HG03442 (cell line): Measurements from ENCODE around the gene MYB.
"Not testable (repeated sequence)": the region's sequence is repeated elsewhere in the genome, so short reads cannot be mapped to it uniquely, and the experiment has no call there.

Experiments
- ATAC-seq: cut with Tn5 transposase; IDR thresholded peaks from one replicate; pipeline ENCODE4 v1.9.1; 2021; ENCODE audit warnings: mild to moderate bottlenecking, moderate library complexity; ENCODE audit not compliant: unreplicated experiment

MYB gene

GRCh38 chr6:135163440-135163738, 17.7 kb upstream of the MYB start:
- peak; percentile 59 for ATAC-seq

GRCh38 chr6:135164387-135164786, 16.7 kb upstream of the MYB start:
- not testable (repeated sequence) for ATAC-seq

GRCh38 chr6:135165031-135165430, 16.1 kb upstream of the MYB start:
- ATAC-seq: no peak

GRCh38 chr6:135166515-135166914, 14.6 kb upstream of the MYB start:
- no peak for ATAC-seq

GRCh38 chr6:135167617-135168016, 13.5 kb upstream of the MYB start:
- no peak for ATAC-seq

GRCh38 chr6:135168766-135169165, 12.3 kb upstream of the MYB start:
- ATAC-seq: no peak

GRCh38 chr6:135170238-135170637, 10.9 kb upstream of the MYB start:
- no peak for ATAC-seq

GRCh38 chr6:135170849-135171248, 10.3 kb upstream of the MYB start:
- ATAC-seq: peak; percentile 54

- ATAC-seq: no peak
These were observed 7.7 kb upstream of the MYB start for GRCh38 chr6:135173242-135173988.

GRCh38 chr6:135173989-135174484, 7.1 kb upstream of the MYB start:
- ATAC-seq: no peak

GRCh38 chr6:135176058-135176457, 5.0 kb upstream of the MYB start:
- no peak for ATAC-seq

- no peak for ATAC-seq
These were observed 4.6 kb upstream of the MYB start for GRCh38 chr6:135176464-135176863.

- no peak for ATAC-seq
These were observed 1.7 kb upstream of the MYB start for GRCh38 chr6:135179372-135179771.

GRCh38 chr6:135179920-135180541, 1.1 kb upstream of the MYB start:
- no peak for ATAC-seq

GRCh38 chr6:135181333-135182070, 394 bp downstream of the MYB start:
- peak; percentile 1 for ATAC-seq

GRCh38 chr6:135182071-135183001, 1.2 kb downstream of the MYB start:
- peak; percentile 6 for ATAC-seq

GRCh38 chr6:135183002-135183531, 2.0 kb downstream of the MYB start:
- ATAC-seq: peak; percentile 37

GRCh38 chr6:135183532-135184440, 2.7 kb downstream of the MYB start:
- ATAC-seq: peak; percentile 34

- no peak for ATAC-seq
These were observed 4.4 kb downstream of the MYB start for GRCh38 chr6:135185483-135185882.

GRCh38 chr6:135186255-135186654, 5.1 kb downstream of the MYB start:
- no peak for ATAC-seq
